ENCODE data around the gene FAM83G. TPM values are rescaled to one million over a fixed set of nuclear protein-coding genes. Genes with fewer than 3 reads are reported as not detected.

The FAM83G gene
- total RNA-seq, 1 donor from 2014 or later: 24.2 TPM

DNA sequence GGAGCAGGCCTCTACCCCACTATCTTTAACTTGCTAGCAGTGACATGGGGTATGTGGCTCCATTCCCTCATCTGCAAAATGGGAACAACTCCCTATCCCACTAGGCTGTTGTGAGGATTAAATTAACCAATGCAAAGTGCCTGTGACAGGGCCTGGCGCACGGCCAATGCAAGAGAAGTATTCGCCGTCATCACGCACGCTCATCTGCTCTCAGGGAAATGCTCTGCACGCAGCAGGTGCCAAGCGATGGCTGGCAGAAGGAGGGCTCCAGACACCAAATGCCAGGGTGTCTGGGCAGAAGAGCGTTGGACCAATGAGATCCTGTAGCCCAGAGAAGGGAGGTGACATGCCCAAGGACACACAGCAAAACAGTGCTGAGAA lies 17.3 kb downstream of the FAM83G start:
- no peak for DNase-seq

- DNase-seq: no peak
Observed at GRCh38 chr17:18986541-18987229, 17.9 kb downstream of the FAM83G start.

GRCh38 chr17:18985475-18985874 lies 19.1 kb downstream of the FAM83G start:
- no peak for DNase-seq

DNA sequence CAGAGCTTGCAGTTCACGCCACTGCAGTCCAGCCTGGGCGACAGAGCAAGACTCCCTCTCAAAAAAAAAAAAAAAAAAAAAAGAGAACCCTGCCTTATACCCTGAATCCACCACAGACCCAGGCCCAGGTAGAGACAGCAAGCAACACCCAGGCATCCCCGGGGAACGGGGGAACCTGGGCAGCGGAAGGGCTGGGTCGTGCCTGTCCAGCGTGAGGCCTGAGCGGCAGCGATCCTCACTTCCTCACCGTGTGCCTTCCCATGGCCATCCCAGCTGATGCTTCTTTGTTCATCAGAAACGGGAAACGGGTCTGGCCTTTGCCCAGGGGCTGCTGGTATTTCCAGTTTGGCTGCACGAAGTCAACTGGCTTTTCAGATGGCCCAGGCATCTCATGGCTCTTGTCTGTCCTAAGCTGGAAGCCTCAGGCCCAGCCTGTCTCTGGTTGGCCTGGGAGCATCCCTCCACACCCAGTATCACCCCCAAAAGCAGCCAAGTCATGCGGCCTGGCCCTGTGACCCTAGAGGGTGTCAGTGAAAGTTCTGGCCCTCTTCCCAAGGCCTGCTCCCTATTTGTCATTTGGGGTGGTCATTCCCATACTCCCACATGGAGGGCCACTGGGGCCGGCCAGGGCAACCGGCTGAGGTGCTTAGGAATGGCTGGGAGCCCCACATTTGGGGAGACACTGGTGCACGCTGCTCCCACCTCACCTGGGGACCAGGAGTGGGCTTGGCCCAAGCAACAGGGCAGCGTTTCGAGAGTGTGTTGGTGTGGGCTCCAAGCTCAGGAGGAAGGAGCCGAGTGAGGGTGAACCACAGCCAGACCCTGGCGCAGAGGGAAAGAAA lies 20.1 kb downstream of the FAM83G start:
- DNase-seq: no peak

- no peak for DNase-seq
Observed at GRCh38 chr17:18981642-18982424, 22.7 kb downstream of the FAM83G start.

DNA sequence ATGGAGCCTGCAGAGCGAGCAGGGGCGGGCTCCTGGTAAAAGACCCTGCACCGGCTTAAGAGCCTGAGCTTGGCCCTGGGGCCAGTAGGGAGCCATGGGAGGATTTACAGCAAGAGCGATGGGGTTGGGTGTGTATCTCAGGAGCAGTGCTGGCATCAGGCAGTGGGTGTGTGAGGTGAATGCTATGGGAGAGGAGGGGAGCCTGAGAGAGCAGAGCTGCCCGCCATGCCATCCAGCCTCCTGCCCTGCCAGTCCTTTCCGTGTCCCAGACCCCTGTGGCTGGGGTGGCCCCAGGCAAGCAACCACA lies 23.3 kb downstream of the FAM83G start:
- no peak for DNase-seq

- DNase-seq: no peak
Observed at GRCh38 chr17:18980682-18981334, 23.8 kb downstream of the FAM83G start.

- no peak for DNase-seq
Observed at GRCh38 chr17:18978655-18979054, 25.9 kb downstream of the FAM83G start.

DNA sequence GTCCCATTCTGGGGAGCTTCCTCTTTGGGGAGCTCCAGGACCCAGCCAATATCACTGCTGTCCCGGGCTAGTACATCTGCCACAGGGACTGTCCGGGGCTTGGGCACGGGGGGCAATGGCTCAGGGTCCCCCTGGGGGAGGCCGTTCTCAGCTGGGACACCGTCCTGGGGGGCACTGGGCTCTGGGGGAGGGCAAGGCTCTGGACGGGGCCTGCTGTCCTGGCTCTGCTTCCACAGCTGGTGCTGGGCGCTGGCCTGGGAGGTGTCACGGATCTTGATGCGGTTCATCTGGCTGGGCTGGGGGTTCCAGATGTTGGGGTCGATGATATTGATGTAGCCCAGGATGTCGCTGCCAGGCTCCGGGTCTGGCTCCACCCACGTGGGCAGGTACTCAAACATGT lies 26.5 kb downstream of the FAM83G start:
- no peak for DNase-seq

DNA sequence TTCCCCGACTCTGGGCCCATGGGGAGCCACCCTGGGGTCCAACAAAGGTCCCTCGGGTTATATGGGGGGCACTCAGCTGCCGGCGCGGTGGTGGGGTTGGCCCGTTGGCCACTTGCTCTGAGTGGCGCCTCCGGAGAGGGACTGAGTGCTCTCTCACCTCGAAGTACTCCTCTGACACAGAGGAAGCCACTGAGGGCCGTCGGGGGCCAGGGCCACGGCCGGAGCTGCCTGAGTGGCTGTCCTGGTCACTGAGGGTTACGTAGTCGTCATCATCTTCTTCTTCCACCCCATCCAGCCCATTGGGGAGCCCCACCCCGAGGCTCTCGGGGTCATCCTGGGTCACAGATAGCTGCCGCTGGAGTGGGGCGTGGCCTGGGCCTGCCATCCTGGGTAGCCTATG lies 26.9 kb downstream of the FAM83G start:
- no peak for DNase-seq

- no peak for DNase-seq
Observed at GRCh38 chr17:18977021-18977420, 27.5 kb downstream of the FAM83G start.

- DNase-seq: no peak
Observed at GRCh38 chr17:18976201-18976600, 28.4 kb downstream of the FAM83G start.

DNA sequence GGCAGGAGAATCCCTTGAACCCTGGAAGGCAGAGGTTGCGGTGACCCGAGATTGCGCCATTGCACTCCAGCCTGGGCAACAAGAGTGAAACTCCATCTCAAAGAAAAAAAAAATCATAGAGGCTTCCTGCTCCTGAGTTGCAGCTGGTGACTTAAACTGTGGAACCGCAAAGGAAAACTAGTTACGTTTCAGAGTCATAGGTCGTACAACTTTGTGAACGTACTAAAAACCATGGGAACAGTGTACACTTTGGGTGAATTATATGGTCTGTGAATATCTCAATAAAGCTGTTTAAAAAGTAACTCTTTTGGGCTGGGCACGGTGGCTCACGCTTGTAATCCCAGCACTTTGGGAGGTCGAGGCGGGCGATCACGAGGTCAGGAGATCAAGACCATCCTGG lies 29.0 kb downstream of the FAM83G start:
- DNase-seq: no peak

DNA sequence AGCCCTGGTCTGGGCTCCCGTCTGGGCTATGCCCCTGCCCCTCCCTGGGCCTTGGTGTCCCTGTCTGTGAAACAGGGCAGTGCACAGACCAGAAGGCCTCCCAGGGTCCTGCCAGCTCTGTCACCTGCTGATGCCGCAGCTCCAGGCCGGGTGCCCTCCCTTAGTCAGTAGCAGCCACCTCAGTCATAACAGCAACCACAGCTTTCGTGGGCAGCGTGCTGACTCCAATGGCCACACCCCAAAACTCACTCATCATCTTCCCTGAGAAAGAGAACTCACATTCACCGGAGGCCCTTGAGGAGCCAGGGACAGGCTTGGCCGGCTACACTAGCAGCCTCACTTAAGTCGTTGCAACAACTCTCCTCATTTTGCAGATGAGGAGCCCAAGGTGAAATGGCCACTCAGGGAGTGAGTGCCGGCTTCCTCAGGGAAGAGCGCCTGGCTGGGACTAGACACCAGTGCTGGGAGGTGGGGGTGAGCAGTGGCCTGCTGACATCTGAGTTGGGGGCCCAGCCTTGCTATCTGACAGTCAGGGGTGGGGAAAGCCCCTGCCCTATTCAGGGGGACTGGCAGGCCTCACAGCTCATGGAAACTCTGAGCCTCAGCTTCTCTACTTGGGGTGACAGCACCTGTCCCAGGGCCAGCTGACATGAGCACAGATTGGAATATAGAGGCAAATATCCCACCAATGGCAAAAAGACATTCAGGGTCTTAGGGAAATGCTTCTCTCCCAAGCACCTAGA lies 30.0 kb downstream of the FAM83G start:
- no peak for DNase-seq

GRCh38 chr17:18971801-18972200 lies 32.8 kb downstream of the FAM83G start:
- no peak for DNase-seq

- no peak for DNase-seq
Observed at GRCh38 chr17:18970582-18971480, 33.7 kb downstream of the FAM83G start.

DNA sequence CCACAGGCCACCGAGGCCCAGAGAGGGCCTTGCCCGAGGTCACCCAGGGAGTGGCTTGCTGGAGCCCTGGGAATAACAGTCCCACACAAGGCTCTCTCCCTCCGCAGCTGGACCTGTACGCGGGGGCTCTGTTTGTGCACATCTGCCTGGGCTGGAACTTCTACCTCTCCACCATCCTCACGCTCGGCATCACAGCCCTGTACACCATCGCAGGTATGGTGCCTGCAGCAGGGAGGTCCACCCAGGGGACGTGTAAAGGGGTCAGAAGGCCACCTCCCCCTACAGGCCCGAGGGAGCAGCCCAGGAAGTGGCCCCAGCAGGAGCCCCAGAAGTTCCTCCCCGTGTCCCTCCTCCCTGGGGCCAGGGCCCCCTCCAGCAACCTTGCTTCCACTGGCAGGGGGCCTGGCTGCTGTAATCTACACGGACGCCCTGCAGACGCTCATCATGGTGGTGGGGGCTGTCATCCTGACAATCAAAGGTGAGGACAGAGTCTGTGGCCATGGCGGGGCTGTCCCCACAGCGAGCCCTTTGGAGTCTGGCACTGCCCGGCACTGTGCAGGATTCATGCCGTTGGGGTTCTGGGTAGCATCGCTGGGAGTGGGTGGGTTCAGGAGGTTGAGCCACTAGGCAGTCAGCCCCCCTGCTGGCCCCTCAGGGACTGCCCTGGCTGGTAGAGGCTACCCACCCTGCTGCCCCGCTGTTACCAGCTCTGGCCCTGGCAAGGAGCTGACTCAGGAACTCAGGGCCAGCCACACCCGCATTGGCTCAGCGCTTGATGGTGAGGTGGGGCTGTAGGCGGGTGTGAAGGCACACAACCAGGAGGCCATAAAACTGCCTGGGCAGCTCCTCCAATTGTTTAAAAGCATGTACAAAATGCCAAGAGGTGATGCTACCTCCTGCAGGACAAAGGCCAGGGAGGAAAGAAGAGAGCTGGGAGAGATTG lies 35.3 kb downstream of the FAM83G start:
- DNase-seq: no peak

DNA sequence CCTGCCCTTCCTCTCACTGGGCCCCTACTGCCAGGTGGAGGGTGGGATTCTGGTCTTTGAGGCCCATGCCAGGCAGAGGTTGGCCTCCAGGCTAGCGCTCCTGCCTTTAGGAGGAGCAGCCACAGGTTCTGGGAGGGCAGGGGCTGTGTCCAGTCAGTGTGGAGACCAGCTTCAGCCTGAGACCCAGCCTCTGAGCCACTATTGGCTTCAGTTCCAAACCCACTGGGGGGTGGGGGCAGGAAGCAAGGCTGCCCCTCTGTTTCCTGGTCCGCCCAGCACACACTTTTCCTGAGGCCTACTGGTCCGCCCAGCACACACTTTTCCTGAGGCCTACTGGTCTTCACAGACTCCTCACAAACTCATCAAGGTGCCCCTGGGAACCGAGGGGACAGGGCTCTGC lies 36.2 kb downstream of the FAM83G start:
- DNase-seq: no peak

DNA sequence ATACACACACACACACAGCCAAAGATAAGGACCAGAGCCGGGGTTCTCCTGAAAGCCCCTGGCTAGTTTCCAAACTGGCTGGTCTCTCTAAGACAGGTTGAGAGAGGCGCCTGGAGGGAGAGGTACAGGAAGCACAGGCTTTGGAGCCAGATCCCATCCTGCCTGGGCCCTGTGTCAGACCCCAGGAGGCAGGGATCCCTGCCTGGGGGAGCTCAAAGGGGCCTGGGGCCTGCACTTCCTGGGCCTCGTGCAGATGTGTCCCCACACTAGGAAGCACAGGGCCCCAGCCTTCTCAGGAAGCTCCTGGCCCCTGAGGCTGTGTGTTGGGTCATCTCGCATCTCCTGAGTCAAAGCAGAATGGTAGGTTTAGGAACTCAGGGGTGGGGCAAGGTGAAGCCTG lies 36.6 kb downstream of the FAM83G start:
- no peak for DNase-seq
